Measurements from ENCODE around the gene ACER2.

GRCh38 chr9:19490828-19491227, 82.0 kb downstream of the ACER2 start:
- no peak for TF ChIP-seq CTCF (IDR thresholded peaks at IDR 0.05; ENCODE audit: poor library complexity)
- no peak for TF ChIP-seq EZH2 (IDR thresholded peaks at IDR 0.05; ENCODE audit: borderline replicate concordance)
- TF ChIP-seq EZH2phosphoT487 (IDR thresholded peaks at IDR 0.05; ENCODE audit: low read depth, severe bottlenecking, unreplicated experiment) = no peak

Measured in hepatocyte (in vitro differentiated cells).